GM18502 (cell line): ENCODE data around the gene CLECL1.
A peak's percentile ranks its signal among the peaks of the same experiment; 100 is the strongest.
"Not testable (repeated sequence)": the region's sequence is repeated elsewhere in the genome, so short reads cannot be mapped to it uniquely, and the experiment has no call there.

Source experiments
- ATAC-seq: cut with Tn5 transposase; IDR thresholded peaks from one replicate; pipeline ENCODE4 v1.9.1; 2021; ENCODE audit warnings: mild to moderate bottlenecking; ENCODE audit not compliant: unreplicated experiment, poor library complexity

The CLECL1 gene

GRCh38 chr12:9725213-9725870 lies 7.6 kb downstream of the CLECL1 start:
- ATAC-seq: no peak

DNA sequence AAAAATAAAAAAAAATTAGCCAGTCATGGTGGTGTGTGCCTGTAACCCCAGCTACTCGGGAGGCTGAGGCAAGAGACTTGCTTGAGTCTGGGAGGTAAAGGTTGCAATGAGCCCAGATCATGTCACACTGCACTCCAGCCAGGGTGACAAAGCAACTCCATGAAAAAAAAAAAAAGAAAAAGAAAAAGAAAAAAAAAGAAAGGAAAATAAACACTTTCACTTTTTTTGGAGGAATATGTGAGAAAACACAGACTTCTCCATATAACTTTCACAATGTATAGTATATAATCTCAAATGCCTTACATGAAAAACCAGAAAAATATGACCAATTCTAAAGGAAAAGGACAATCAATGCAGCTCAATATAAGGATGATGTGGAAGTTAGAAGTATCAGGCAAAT lies 8.9 kb downstream of the CLECL1 start:
- no peak for ATAC-seq

DNA sequence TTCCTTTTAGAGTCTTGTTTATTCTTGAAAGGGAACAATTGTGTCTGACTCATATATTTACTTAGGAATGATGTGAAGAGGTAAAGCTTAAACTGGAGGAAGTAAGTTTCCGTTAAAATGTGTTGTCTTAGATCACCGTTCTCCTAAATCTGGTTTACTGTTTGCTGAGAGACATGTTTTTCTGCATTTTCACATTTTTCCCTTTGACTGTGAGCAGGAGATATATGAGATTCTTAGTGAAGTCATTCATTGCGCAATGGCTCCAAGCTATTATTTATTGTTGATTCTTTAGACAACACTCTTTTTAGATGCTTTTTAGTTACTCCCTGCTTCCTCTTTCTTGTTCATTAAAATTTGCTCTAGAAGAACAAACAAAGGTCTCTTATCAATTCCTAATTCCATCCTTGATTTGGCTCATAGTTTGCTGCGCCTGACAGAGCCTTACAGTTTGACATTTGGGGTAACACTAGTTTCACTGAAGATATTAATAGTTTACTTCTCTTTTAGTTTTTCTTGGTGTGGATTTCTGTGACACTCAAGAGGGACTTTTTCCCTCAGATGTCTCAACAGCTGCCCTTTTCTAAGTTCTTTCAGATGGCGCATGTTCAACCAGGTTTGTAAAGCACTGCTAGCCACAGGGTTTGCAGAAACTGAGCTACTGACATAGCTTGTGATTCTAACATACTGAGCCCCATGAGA lies 11.4 kb downstream of the CLECL1 start:
- ATAC-seq: peak; percentile 70

- ATAC-seq: no peak
These were observed 13.1 kb downstream of the CLECL1 start for GRCh38 chr12:9719790-9720189.

GRCh38 chr12:9718968-9719367 lies 13.9 kb downstream of the CLECL1 start:
- ATAC-seq: no peak

- no peak for ATAC-seq
These were observed 15.6 kb downstream of the CLECL1 start for GRCh38 chr12:9717070-9717925.

DNA sequence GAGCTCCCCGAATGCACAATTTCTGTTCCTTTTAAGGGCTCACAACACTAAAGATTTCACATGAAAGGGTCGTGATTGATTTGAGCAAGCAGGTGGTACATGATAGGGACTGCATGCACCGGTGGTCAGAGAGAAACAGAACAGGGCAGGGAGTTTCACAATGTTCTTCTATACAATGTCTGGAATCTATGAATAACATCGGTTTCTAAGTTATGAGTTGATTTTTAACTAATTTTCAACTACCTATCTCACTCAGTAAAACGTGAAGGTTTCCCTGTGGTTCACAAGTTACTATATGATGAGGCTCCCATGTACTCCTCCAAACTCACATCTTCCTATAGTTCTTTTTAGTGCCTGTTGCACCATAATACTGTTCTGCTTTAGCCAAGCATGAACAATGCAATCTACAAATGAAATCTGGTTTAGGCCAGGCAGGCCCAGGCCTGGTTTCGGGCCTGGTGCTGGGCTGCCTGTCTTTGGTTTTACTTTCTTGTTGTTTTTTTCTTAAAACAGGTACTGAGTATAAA lies 19.8 kb downstream of the CLECL1 start:
- peak; percentile 81 for ATAC-seq

DNA sequence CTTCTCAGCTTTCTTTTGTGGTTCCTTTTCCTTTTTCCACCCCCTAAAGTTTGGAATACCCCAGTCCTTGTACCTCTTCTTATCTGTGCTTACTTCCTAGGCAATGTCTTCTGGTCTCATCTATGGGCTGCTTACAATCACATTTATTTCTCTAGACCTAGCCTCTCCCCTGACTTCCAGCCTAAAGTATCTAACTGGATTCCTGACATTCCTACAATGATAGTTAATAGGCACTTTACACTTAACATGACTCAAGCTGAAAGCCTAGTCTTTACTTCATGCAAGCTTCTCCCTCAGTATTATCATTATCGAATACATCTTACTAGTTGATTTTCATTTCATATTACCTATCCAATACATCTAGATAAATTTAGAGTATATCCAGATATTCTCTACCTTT lies 21.2 kb downstream of the CLECL1 start:
- no peak for ATAC-seq

GRCh38 chr12:9710584-9711375 lies 22.1 kb downstream of the CLECL1 start:
- no peak for ATAC-seq

DNA sequence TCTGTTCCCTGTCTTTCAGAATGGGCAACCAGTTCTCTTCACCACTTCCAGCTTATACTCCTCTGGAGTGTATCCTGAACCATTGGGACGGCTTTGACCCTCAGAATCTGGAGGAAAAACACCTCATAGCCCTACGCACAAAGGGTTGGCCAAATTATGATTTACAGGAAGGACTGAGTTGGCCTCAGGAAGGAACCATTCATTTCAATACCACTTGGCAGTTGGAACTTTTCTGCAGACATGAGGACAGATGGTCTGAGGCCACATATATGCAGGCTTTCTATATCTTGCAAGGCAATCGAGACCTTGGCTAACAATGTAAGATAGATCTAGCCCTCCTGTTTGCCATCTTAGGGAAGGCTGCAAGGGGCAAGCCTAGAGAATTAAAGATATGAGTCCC lies 24.0 kb downstream of the CLECL1 start:
- no peak for ATAC-seq

GRCh38 chr12:9707864-9708808 lies 24.8 kb downstream of the CLECL1 start:
- no peak for ATAC-seq

GRCh38 chr12:9707356-9707755 lies 25.5 kb downstream of the CLECL1 start:
- ATAC-seq: no peak

GRCh38 chr12:9706086-9706685 lies 26.7 kb downstream of the CLECL1 start:
- no peak for ATAC-seq

- not testable (repeated sequence) for ATAC-seq
These were observed 28.3 kb downstream of the CLECL1 start for GRCh38 chr12:9704561-9704960.

DNA sequence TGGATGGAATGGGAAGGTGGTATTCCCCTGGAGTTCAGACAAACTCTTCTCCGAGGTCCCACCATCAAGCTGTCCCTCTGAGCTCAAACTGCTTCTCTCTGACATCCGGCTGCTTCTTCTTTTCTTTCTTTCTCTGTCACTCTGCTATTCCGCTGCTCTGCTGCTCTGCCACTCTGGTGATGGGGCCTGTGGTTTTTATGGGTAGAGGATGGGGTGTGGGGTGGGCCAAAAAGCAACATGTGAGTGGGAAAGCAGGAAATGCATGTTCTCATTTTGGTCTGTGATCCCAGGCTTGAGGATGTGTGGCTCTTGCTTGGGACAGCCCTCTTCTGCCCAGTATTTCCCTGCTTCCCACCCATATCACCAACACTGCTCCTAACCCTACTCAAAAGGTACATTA lies 30.6 kb downstream of the CLECL1 start:
- ATAC-seq: no peak

DNA sequence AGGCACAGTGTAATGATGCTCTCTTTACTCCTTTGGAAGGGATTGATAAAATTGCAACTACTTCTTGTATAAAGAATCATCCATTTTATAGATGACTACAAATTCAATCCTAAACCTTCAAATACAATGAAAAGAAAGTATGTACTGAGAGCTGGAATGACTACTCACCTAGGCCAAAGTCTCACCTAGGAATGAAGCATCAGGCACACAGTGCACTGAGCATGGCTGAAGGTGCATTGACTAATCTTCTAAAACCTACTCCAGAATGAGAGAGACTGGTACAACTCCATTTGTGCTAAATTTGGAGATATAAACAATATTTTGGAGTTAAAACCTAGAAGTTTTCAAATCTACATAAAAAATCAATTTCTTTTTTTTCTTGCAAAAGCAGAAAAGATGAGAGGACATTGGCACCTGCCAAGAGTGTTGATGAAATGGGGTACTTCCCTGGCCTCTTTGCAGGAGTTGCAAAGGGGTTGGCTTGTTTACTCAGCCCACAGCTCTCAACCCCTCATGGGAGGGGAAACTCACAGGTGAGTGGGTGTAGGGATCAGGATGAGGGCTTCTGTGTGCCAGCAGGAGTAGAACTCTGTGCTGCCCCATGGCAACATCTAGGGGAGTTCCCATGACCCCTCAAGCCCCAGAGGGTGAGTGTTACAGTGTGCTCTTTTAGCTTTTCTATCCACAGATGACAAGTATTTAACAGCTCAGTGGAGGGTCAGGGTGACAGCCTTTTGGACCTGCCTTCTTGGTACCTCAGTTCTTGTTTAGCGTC lies 31.3 kb downstream of the CLECL1 start:
- ATAC-seq: no peak

DNA sequence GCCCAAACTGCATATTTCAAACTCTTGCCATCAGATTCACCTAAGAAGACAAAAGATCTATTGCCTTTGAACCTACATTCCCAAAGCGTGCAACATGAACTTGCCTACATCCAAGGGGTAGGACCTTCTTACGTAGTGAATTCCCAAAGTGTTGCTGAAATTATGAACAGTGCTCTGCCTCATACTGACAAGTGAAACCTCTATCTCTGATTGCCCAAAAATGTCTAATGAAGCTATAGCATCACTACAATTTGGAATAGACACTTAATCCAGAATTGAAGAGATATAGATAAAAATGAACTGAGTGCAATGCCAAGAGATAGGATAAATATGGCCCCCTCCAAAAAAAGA lies 32.3 kb downstream of the CLECL1 start:
- no peak for ATAC-seq
